ENCODE measurements around the gene MEIOSIN.
A peak's percentile ranks its signal among the peaks of the same experiment; 100 is the strongest.
"Not testable (repeated sequence)": the region's sequence is repeated elsewhere in the genome, so short reads cannot be mapped to it uniquely, and the experiment has no call there.

The MEIOSIN gene

GRCh38 chr19:45733160-45733810 lies at the start of gene MEIOSIN:
TSS of gene MEIOSIN (plus strand) at chr19:45733439. CDS start at chr19:45735377, 1,938 bp downstream.
- no peaks in the 10 kb centered on the region for H3K9me3 ChIP-seq (ENCODE audit: control insufficient read depth, low read length)
- H3K27me3 ChIP-seq (replicated peaks; ENCODE audit: control insufficient read depth, insufficient read depth, low read length): no peaks in the 10 kb centered on the region
- H3K36me3 ChIP-seq (ENCODE audit: control insufficient read depth, insufficient read depth, low read length, severe bottlenecking): no peaks in the 10 kb centered on the region
- no peak within 1 kb of the TSS for H3K9ac ChIP-seq (ENCODE audit: low read length)
- no peak for DNase-seq (ENCODE audit: low read depth)
- peaks cover 13% of the 10 kb centered on the region for H3K4me1 ChIP-seq (ENCODE audit: control insufficient read depth, insufficient read depth, low read length)
- H3K4me3 ChIP-seq (ENCODE audit: low read length): no peak within 1 kb of the TSS

- not testable (repeated sequence) for H3K27me3 ChIP-seq (replicated peaks; ENCODE audit: control insufficient read depth, insufficient read depth, low read length); H3K9me3 ChIP-seq (ENCODE audit: control insufficient read depth, low read length); DNase-seq (ENCODE audit: low read depth); H3K4me3 ChIP-seq (ENCODE audit: low read length); H3K9ac ChIP-seq (ENCODE audit: low read length); H3K4me1 ChIP-seq (ENCODE audit: control insufficient read depth, insufficient read depth, low read length)
- peaks cover 40% of the 10 kb centered on the region for H3K36me3 ChIP-seq (ENCODE audit: control insufficient read depth, insufficient read depth, low read length, severe bottlenecking)
These were observed 48.2 kb upstream of the MEIOSIN start for GRCh38 chr19:45685045-45685444.

GRCh38 chr19:45687599-45687998 lies 45.6 kb upstream of the MEIOSIN start:
- peaks cover 6% of the 10 kb centered on the region for H3K4me1 ChIP-seq (ENCODE audit: control insufficient read depth, insufficient read depth, low read length)
- no peak overlapping the region for H3K4me3 ChIP-seq (ENCODE audit: low read length)
- H3K9ac ChIP-seq (ENCODE audit: low read length): no peak overlapping the region
- no peak for DNase-seq (ENCODE audit: low read depth)
- peaks cover 40% of the 10 kb centered on the region for H3K36me3 ChIP-seq (ENCODE audit: control insufficient read depth, insufficient read depth, low read length, severe bottlenecking)
- no peaks in the 10 kb centered on the region for H3K9me3 ChIP-seq (ENCODE audit: control insufficient read depth, low read length)
- no peaks in the 10 kb centered on the region for H3K27me3 ChIP-seq (replicated peaks; ENCODE audit: control insufficient read depth, insufficient read depth, low read length)

GRCh38 chr19:45691516-45692186 lies 41.6 kb upstream of the MEIOSIN start, which contains the start of gene SNRPD2:
TSS of gene SNRPD2 (minus strand) at chr19:45691953. CDS start at chr19:45691888, 65 bp downstream.
- Histone ChIP-seq H3K4me3 (ENCODE audit: low read length) (peak within 1 kb of the TSS; percentile 94), H3K4me1 (ENCODE audit: control insufficient read depth, insufficient read depth, low read length) (peaks cover 8% of the 10 kb centered on the region), H3K9ac (ENCODE audit: low read length) (peak within 1 kb of the TSS; percentile 94), H3K36me3 (ENCODE audit: control insufficient read depth, insufficient read depth, low read length, severe bottlenecking) (peaks cover 19% of the 10 kb centered on the region), H3K27me3 (replicated peaks; ENCODE audit: control insufficient read depth, insufficient read depth, low read length) (no peaks in the 10 kb centered on the region), H3K9me3 (ENCODE audit: control insufficient read depth, low read length) (no peaks in the 10 kb centered on the region)
- DNase-seq (ENCODE audit: low read depth): peak; percentile 98

GRCh38 chr19:45692187-45693105 lies 40.8 kb upstream of the MEIOSIN start, which contains the start of gene QPCTL:
TSS of gene QPCTL (plus strand) at chr19:45692666. CDS start at chr19:45692704, 38 bp downstream.
- Histone ChIP-seq H3K4me1 (ENCODE audit: control insufficient read depth, insufficient read depth, low read length) (peaks cover 8% of the 10 kb centered on the region), H3K9ac (ENCODE audit: low read length) (peak within 1 kb of the TSS; percentile 94), H3K36me3 (ENCODE audit: control insufficient read depth, insufficient read depth, low read length, severe bottlenecking) (peaks cover 12% of the 10 kb centered on the region), H3K9me3 (ENCODE audit: control insufficient read depth, low read length) (no peaks in the 10 kb centered on the region), H3K27me3 (replicated peaks; ENCODE audit: control insufficient read depth, insufficient read depth, low read length) (no peaks in the 10 kb centered on the region), H3K4me3 (ENCODE audit: low read length) (peak within 1 kb of the TSS; percentile 94)
- peak; percentile 99 for DNase-seq (ENCODE audit: low read depth)

GRCh38 chr19:45693106-45693788 lies 40.0 kb upstream of the MEIOSIN start:
- Histone ChIP-seq H3K9me3 (ENCODE audit: control insufficient read depth, low read length) (no peaks in the 10 kb centered on the region), H3K27me3 (replicated peaks; ENCODE audit: control insufficient read depth, insufficient read depth, low read length) (no peaks in the 10 kb centered on the region), H3K4me3 (ENCODE audit: low read length) (peak overlapping the region; percentile 94), H3K36me3 (ENCODE audit: control insufficient read depth, insufficient read depth, low read length, severe bottlenecking) (peaks cover 4% of the 10 kb centered on the region), H3K4me1 (ENCODE audit: control insufficient read depth, insufficient read depth, low read length) (peaks cover 8% of the 10 kb centered on the region), H3K9ac (ENCODE audit: low read length) (peak overlapping the region; percentile 90)
- peak; percentile 95 for DNase-seq (ENCODE audit: low read depth)

GRCh38 chr19:45701676-45702075 lies 31.6 kb upstream of the MEIOSIN start:
- H3K27me3 ChIP-seq (replicated peaks; ENCODE audit: control insufficient read depth, insufficient read depth, low read length): no peaks in the 10 kb centered on the region
- no peak for DNase-seq (ENCODE audit: low read depth)
- no peaks in the 10 kb centered on the region for H3K9me3 ChIP-seq (ENCODE audit: control insufficient read depth, low read length)
- peaks cover 13% of the 10 kb centered on the region for H3K36me3 ChIP-seq (ENCODE audit: control insufficient read depth, insufficient read depth, low read length, severe bottlenecking)
- H3K9ac ChIP-seq (ENCODE audit: low read length): no peak overlapping the region
- no peak overlapping the region for H3K4me3 ChIP-seq (ENCODE audit: low read length)
- H3K4me1 ChIP-seq (ENCODE audit: control insufficient read depth, insufficient read depth, low read length): no peaks in the 10 kb centered on the region

GRCh38 chr19:45705115-45705514 lies 28.1 kb upstream of the MEIOSIN start:
- peaks cover 13% of the 10 kb centered on the region for H3K36me3 ChIP-seq (ENCODE audit: control insufficient read depth, insufficient read depth, low read length, severe bottlenecking)
- H3K9me3 ChIP-seq (ENCODE audit: control insufficient read depth, low read length): no peaks in the 10 kb centered on the region
- no peak for DNase-seq (ENCODE audit: low read depth)
- no peak overlapping the region for H3K9ac ChIP-seq (ENCODE audit: low read length)
- H3K27me3 ChIP-seq (replicated peaks; ENCODE audit: control insufficient read depth, insufficient read depth, low read length): no peaks in the 10 kb centered on the region
- H3K4me3 ChIP-seq (ENCODE audit: low read length): no peak overlapping the region
- no peaks in the 10 kb centered on the region for H3K4me1 ChIP-seq (ENCODE audit: control insufficient read depth, insufficient read depth, low read length)

- Histone ChIP-seq H3K4me1 (ENCODE audit: control insufficient read depth, insufficient read depth, low read length) (peaks cover 4% of the 10 kb centered on the region), H3K9me3 (ENCODE audit: control insufficient read depth, low read length) (no peaks in the 10 kb centered on the region), H3K36me3 (ENCODE audit: control insufficient read depth, insufficient read depth, low read length, severe bottlenecking) (peaks cover 13% of the 10 kb centered on the region), H3K9ac (ENCODE audit: low read length) (no peak overlapping the region), H3K4me3 (ENCODE audit: low read length) (no peak overlapping the region), H3K27me3 (replicated peaks; ENCODE audit: control insufficient read depth, insufficient read depth, low read length) (no peaks in the 10 kb centered on the region)
- DNase-seq (ENCODE audit: low read depth): no peak
These were observed 27.4 kb upstream of the MEIOSIN start for GRCh38 chr19:45705710-45706415.

GRCh38 chr19:45710356-45711130 lies 22.7 kb upstream of the MEIOSIN start:
- no peak for DNase-seq (ENCODE audit: low read depth)
- H3K27me3 ChIP-seq (replicated peaks; ENCODE audit: control insufficient read depth, insufficient read depth, low read length): no peaks in the 10 kb centered on the region
- peak overlapping the region; percentile 15 for H3K9ac ChIP-seq (ENCODE audit: low read length)
- peaks cover 6% of the 10 kb centered on the region for H3K4me1 ChIP-seq (ENCODE audit: control insufficient read depth, insufficient read depth, low read length)
- H3K9me3 ChIP-seq (ENCODE audit: control insufficient read depth, low read length): no peaks in the 10 kb centered on the region
- H3K36me3 ChIP-seq (ENCODE audit: control insufficient read depth, insufficient read depth, low read length, severe bottlenecking): peaks cover 12% of the 10 kb centered on the region
- H3K4me3 ChIP-seq (ENCODE audit: low read length): no peak overlapping the region

Data from adipocyte (in vitro differentiated cells).